Psoas muscle (tissue), 8 donors: ENCODE measurements around the gene EAF1. TPM values are rescaled to one million over a fixed set of nuclear protein-coding genes. Genes with fewer than 3 reads are reported as not detected.

Experiments used
- ATAC-seq, 4 donors: fragments of 200-7000 bp; cut with Tn5 transposase; one replicate each; pipeline ENCODE4 v1.9.1; 2020; ENCODE audit warnings: moderate library complexity in 3 of 4, mild to moderate bottlenecking in 2 of 4
- DNase-seq, 2 donors: peaks; one replicate each; pipeline ENCODE4 v3.0.0-alpha.2; 2020
- H3K27ac ChIP-seq: fragments of 200-600 bp; one replicate; pipeline ENCODE4 v1.8.0; 2022
- H3K27me3 ChIP-seq, 3 donors: fragments of 200-600 bp in 1 of 3; one replicate each; pipeline versions ENCODE4 v1.6.1 to v1.8.0; 2013 to 2022; ENCODE audit warnings: low read length in 2 of 3, mild to moderate bottlenecking in 2 of 3, moderate library complexity in 1 of 3; ENCODE audit not compliant: insufficient read depth in 3 of 3
- H3K36me3 ChIP-seq, 2 donors: fragments of 200-600 bp in 1 of 2; one replicate each; pipeline versions ENCODE4 v1.6.1 to v1.8.0; 2013 to 2022; ENCODE audit warnings: low read depth in 1 of 2, mild to moderate bottlenecking in 1 of 2, moderate library complexity in 1 of 2; ENCODE audit not compliant: insufficient read depth in 1 of 2
- H3K4me1 ChIP-seq: fragments of 200-600 bp; one replicate; pipeline ENCODE4 v1.8.0; 2022
- H3K4me3 ChIP-seq: fragments of 200-600 bp; one replicate; pipeline ENCODE4 v1.8.0; 2022; ENCODE audit warnings: mild to moderate bottlenecking
- H3K9me3 ChIP-seq: fragments of 200-600 bp; one replicate; pipeline ENCODE4 v1.8.0; 2022
- CTCF ChIP-seq: fragments of 200-600 bp; IDR thresholded peaks from one replicate; pipeline ENCODE4 v1.8.0; 2022; ENCODE audit warnings: antibody characterized with exemption
- WGBS, 3 donors: extraction: QIAGEN DNeasy Blood & Tissue Kit; methylation state at CpG; one replicate each; pipeline versions ENCODE4 v1.1.6 to v1.1.7; 2013; 5-methylcytosine and 5-hydroxymethylcytosine counted together
- intact Hi-C, 2 donors: fragments of 100-400 bp; cut with DNase I; formaldehyde crosslinking; loops; one replicate each; pipeline versions ENCODE4 v1.11.0 to v1.14.2; 2022
- long read RNA-seq, 2 donors: library from polyadenylated mRNA; unstranded; transcript quantifications; one replicate each; pipeline ENCODE4 v2.0.0, GENCODE V29; 2021
- polyA plus RNA-seq, 3 donors: library from polyadenylated mRNA; stranded (reverse); fragments of 200-250 nt; gene quantifications; one replicate each; pipeline ENCODE4 v1.2.3, GENCODE V29; 2013
- total RNA-seq, 4 donors: library from RNA; stranded (reverse); fragmentation: NEBNext Ultra II Directional in 2 of 4; extraction: Animal tissue kit (Norgen Biotek cat#: 25700) in 2 of 4; gene quantifications; one replicate each; pipeline versions ENCODE4 v1.2.1 to v1.2.4, GENCODE V29; 2021 to 2023
- donor health status: healthy with polysubstance abuse.
- donor health status: DM: no; HTN: no; CAD: no; lungs with moderate emphysema.
- donor health status: Bipolar disorder and iron deficiency.
- donor health status: healthy.
- donor health status: DM: yes; HTN: yes; CAD: no.
- donor health status: DM: no; HTN: no; CAD: no.
- donor health status: DM: no; HTN: no; CAD: no.
- donor health status: DM: yes; HTN: yes; CAD: no.

Gene EAF1
- 10 to 100 TPM in 2 of 4 donors, 1 to 10 TPM in 2; 9.3 to 16.0 (median 9.8) TPM for total RNA-seq
- polyA plus RNA-seq = 10 to 100 TPM in 1 of 3 donors, 1 to 10 TPM in 2; 5.0 to 17.9 (median 9.1) TPM
- long read RNA-seq, donor 1, full-length matches to known transcripts = 3 of 5 reads
- long read RNA-seq, donor 1, partial matches to known transcripts = 2 of 5 reads
- long read RNA-seq, donor 1, other reads (novel, unspliced or antisense) = 0 of 5 reads
- long read RNA-seq, donor 2, full-length matches to known transcripts = 4 of 11 reads
- long read RNA-seq, donor 2, partial matches to known transcripts = 5 of 11 reads
- long read RNA-seq, donor 2, other reads (novel, unspliced or antisense) = 2 of 11 reads

DNA sequence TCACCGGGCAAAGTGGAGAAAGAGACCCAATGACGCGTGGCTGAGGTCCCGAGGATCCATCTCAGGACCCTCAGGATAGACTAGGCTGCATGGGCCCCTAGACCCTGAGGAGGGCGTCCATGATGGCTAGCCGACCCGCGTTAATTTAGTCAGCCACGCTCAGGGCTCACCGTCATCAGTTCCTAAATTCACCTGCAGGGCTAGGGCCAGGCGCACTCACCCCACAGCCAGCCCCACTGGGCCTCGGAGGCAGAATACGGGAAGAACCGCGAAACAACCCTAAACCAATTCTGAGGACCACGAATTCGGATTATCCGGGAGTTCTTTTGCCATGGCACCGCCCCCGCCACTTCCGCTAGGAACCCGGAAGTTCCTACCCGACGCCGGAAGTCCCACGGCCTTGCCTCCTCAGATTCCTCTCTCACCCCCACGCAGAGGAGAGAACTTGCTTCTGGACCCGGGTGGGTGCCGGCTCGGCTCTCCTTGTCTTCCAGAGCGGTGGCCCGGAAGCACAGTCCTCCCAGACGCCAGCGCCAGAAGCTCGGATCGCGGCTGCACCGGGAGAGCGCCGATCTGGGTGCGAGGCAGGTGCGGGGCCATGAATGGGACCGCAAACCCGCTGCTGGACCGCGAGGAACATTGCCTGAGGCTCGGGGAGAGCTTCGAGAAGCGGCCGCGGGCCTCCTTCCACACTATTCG lies at the start of gene EAF1, which contains the start of gene METTL6:
TSS of gene EAF1 (plus strand) at position 417 of the 699 bp plus-strand sequence. CDS start at position 599, 182 bp downstream.
TSS of gene METTL6 (minus strand) at position 363 of the 699 bp plus-strand sequence. CDS start 1,033 bp downstream, outside the sequence.
- peak; percentile 87 to 91 for DNase-seq
- Histone ChIP-seq H3K27ac (peak within 1 kb of the TSS; percentile 86), H3K4me1 (peaks cover 31% of the 10 kb centered on the region), H3K27me3 (no peaks in the 10 kb centered on the region), H3K36me3 (peaks cover 0 to 59% of the 10 kb centered on the region in 2 donors), H3K4me3 (peak within 1 kb of the TSS; percentile 80), H3K9me3 (no peaks in the 10 kb centered on the region)
- intact Hi-C loops = loop anchor here (2.0 to 5.0 kb wide), 2 partner anchors 125 to 129 kb away; no protein-coding TSS in a partner anchor
- peak; percentile 91 to 96 (median 94) for ATAC-seq
- TF ChIP-seq CTCF = peak; percentile 14
- 0% methylated on average over 51 to 52 of the region's 52 CpGs for WGBS, 3 donors

DNA sequence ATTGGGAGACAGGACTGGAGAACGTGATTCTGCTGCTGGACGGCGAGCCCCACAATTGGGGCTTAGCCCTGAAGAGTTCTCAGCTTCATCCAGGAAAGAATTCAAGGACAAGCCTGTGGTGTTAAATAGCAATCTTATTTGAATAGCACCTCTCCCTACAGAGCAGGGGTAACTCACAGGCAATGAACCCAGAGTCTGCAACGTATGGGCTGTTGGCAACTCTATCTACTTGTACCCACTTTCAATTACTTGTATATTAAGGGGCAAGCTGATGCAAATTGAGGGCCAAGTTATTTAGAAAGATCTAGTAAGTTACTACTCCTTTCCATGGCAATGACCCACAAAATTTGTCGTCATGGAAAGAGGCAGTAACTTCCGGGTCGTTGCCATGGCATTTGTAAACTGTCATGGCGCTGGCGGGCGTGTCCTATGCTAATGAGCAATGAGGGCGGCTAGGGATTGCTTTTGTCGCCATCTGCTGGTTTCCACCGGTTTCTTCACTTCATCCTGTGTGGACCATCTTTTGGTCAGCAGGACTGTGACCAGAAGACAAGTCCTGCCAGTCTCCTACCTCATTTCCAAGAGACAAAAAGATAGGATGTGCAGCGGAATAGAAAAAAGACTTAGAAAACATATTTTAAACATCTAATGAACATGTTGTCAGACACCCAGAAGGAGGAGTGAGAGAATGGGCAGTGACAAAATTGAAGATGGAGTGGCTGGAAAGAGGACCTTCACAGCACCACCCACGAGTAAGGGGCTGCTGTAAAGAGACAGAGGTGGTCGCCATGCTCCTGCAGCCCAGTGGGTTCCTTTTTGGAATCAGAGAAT lies 49.2 kb upstream of the EAF1 start:
- peak; percentile 93 to 96 for DNase-seq
- Histone ChIP-seq H3K4me3 (peak overlapping the region; percentile 43), H3K4me1 (no peaks in the 10 kb centered on the region), H3K27me3 (no peaks in the 10 kb centered on the region), H3K9me3 (no peaks in the 10 kb centered on the region), H3K27ac (peak overlapping the region; percentile 62), H3K36me3 (no peaks in the 10 kb centered on the region)
- ATAC-seq = peak; percentile 98 to 100 (median 100)
- WGBS, 3 donors = 24 to 29% (median 26%) methylated on average over 16 of the region's 16 CpGs
- intact Hi-C loops = loop anchor here (1.0 to 5.0 kb wide), 4 partner anchors 46 to 176 kb away; partner anchors contain the start of gene SH3BP5 (in 2 of the 2)
- peak; percentile 83 for TF ChIP-seq CTCF

- TF ChIP-seq CTCF = no peak
- no peaks in the 10 kb centered on the region for H3K4me1 ChIP-seq
- no peaks in the 10 kb centered on the region for H3K9me3 ChIP-seq
- intact Hi-C loops = loop anchor here (5.0 to 10.0 kb wide), 2 partner anchors 266 to 274 kb away; no protein-coding TSS in a partner anchor
- H3K27me3 ChIP-seq = no peaks in the 10 kb centered on the region
- no peaks in the 10 kb centered on the region for H3K36me3 ChIP-seq
- H3K27ac ChIP-seq = no peak overlapping the region
- 72 to 79% (median 72%) methylated on average over 6 of the region's 6 CpGs for WGBS, 3 donors
- DNase-seq = no peak
- no peak for ATAC-seq
- H3K4me3 ChIP-seq = no peak overlapping the region
Observed at GRCh38 chr3:15380980-15381890, 46.2 kb upstream of the EAF1 start.
